Transverse colon (tissue), 4 donors: ENCODE results near the gene KCNMB1. TPM values are rescaled to one million over a fixed set of nuclear protein-coding genes. Genes with fewer than 3 reads are reported as not detected.

Experiments
- DNase-seq: peaks from one replicate; pipeline ENCODE4 v3.0.0-alpha.2; 2019
- H3K27ac ChIP-seq, 4 donors: fragments of 200-600 bp; sonication (generic); 2 replicates each; pipeline ENCODE4 v1.5.1; 2016 to 2018; ENCODE audit warnings: inconsistent platforms in 4 of 4
- H3K27me3 ChIP-seq: fragments of 200-600 bp; sonication (generic); 2 replicates; pipeline ENCODE4 v1.5.1; 2017; ENCODE audit warnings: inconsistent platforms
- H3K36me3 ChIP-seq, 4 donors: fragments of 200-600 bp; sonication (generic); 2 replicates each; pipeline ENCODE4 v1.5.1; 2017 to 2019; ENCODE audit warnings: inconsistent platforms in 4 of 4
- H3K4me1 ChIP-seq, 4 donors: fragments of 200-600 bp; sonication (generic); 2 replicates each; pipeline ENCODE4 v1.5.1; 2017 to 2020; ENCODE audit warnings: inconsistent platforms in 4 of 4
- H3K4me3 ChIP-seq, 4 donors: fragments of 200-600 bp; sonication (generic); 1 replicate in 1 of 4; 2 replicates in 3 of 4; pipeline versions ENCODE4 v1.5.1 to v1.6.1; 2017 to 2019; ENCODE audit warnings: inconsistent platforms in 4 of 4
- H3K9me3 ChIP-seq, 2 donors: fragments of 200-600 bp; sonication (generic); 2 replicates each; pipeline ENCODE4 v1.5.1; 2017 to 2019; ENCODE audit warnings: inconsistent platforms in 2 of 2
- CTCF ChIP-seq, 5 experiments: fragments of 200-600 bp in 3 of 5; fragments of 450-650 bp in 2 of 5; sonication (generic) in 3 of 5; IDR thresholded peaks; 1 replicate in 2 of 5; 2 replicates in 3 of 5; pipeline ENCODE4 v1.5.1; 2016 to 2017; ENCODE audit warnings: antibody characterized with exemption in 5 of 5, inconsistent platforms in 3 of 5, mild to moderate bottlenecking in 2 of 5, moderate library complexity in 1 of 5
- EP300 ChIP-seq: sonication (generic); formaldehyde crosslinking; IDR thresholded peaks from one replicate; pipeline ENCODE4 v1.6.1; 2017; ENCODE audit warnings: antibody characterized with exemption, low read depth
- POLR2A ChIP-seq: fragments of 450-650 bp; IDR thresholded peaks from one replicate; pipeline ENCODE4 v1.6.1; 2016; ENCODE audit warnings: antibody characterized with exemption, mild to moderate bottlenecking, moderate library complexity
- POLR2AphosphoS5 ChIP-seq, 3 donors: sonication (generic); formaldehyde crosslinking; IDR thresholded peaks; one replicate each; pipeline ENCODE4 v1.6.1; 2016; ENCODE audit warnings: antibody characterized with exemption in 3 of 3
- WGBS, 2 donors: methylation state at CpG; one replicate each; pipeline ENCODE4 v1.1.5; 2018; ENCODE audit warnings: low coverage in 1 of 2; 5-methylcytosine and 5-hydroxymethylcytosine counted together
- in situ Hi-C, 4 donors: fragments of 200-750 bp; cut with MboI; loops; one replicate each; pipeline versions ENCODE4 v1.15.0 to v1.15.1; 2017; ENCODE audit warnings: low sequenced_read_pairs in 3 of 4, low pct_ligation_motif_present in 1 of 4, low pct_unique_long_range_greater_than_20kb in 1 of 4
- intact Hi-C: fragments of 100-400 bp; cut with DNase I; formaldehyde crosslinking; loops from one replicate; pipeline ENCODE4 v1.15.1; 2023; ENCODE audit warnings: low total_unique reads
- total RNA-seq, 4 donors: library from RNA; depleted of rRNA; stranded (reverse); fragments of >200 nt; gene quantifications; one replicate each; pipeline ENCODE4 v1.1.0, GENCODE V29; 2016

The KCNMB1 gene
- total RNA-seq, 4 donors from 2014 or later = 6.0 to 17.2 (median 8.0) TPM

DNA sequence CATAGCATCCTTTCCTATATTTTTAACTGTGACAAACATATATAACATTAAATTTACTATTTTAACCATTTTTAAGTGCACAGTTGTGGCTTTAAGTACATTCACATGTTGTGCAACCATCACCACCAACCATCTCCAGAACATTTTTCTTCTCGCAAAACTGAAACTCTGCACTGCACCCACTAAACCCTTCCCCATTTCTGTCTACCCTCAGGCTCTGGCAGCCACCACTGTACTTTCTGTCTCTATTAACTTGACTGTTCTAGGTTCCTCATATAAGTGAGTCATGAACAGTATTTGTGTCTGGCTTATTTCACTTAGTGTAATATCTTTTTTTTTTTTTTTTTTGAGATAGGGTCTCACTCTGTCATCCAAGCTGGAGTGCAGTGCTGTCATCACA, 25.5 kb downstream of the KCNMB1 start:
- peak overlapping the region in 2 of 4 donors; percentile 23 to 29 for H3K27ac ChIP-seq
- peaks cover 0 to 8% (median 0%) of the 10 kb centered on the region in 4 donors for H3K4me1 ChIP-seq
- no peaks in the 10 kb centered on the region for H3K36me3 ChIP-seq
- TF ChIP-seq POLR2A = no peak
- TF ChIP-seq POLR2AphosphoS5 (IDR thresholded peaks at IDR 0.05) = no peak
- TF ChIP-seq CTCF (IDR thresholded peaks at IDR 0.05) = no peak
- TF ChIP-seq EP300 = no peak
- intact Hi-C loops (no loop called here), in situ Hi-C loops (no loop called here)
- H3K4me3 ChIP-seq = no peak overlapping the region
- no peaks in the 10 kb centered on the region for H3K27me3 ChIP-seq
- DNase-seq = no peak
- WGBS, 2 donors = 60 to 88% methylated on average over 1 of the region's 1 CpG
- no peaks in the 10 kb centered on the region for H3K9me3 ChIP-seq

GRCh38 chr5:170362656-170363055, 26.5 kb downstream of the KCNMB1 start:
- Histone ChIP-seq H3K27me3 (no peaks in the 10 kb centered on the region), H3K36me3 (no peaks in the 10 kb centered on the region), H3K27ac (peak overlapping the region; percentile 32 to 55 (median 42)), H3K4me3 (no peak overlapping the region), H3K9me3 (no peaks in the 10 kb centered on the region), H3K4me1 (peaks cover 0 to 17% (median 0%) of the 10 kb centered on the region in 4 donors)
- 92 to 100% methylated on average over 2 to 6 of the region's 6 CpGs for WGBS, 2 donors
- no peak for TF ChIP-seq POLR2AphosphoS5 (IDR thresholded peaks at IDR 0.05)
- TF ChIP-seq CTCF (IDR thresholded peaks at IDR 0.05) = no peak
- no peak for TF ChIP-seq EP300
- TF ChIP-seq POLR2A = no peak
- DNase-seq = no peak
- intact Hi-C loops (no loop called here), in situ Hi-C loops (no loop called here)

DNA sequence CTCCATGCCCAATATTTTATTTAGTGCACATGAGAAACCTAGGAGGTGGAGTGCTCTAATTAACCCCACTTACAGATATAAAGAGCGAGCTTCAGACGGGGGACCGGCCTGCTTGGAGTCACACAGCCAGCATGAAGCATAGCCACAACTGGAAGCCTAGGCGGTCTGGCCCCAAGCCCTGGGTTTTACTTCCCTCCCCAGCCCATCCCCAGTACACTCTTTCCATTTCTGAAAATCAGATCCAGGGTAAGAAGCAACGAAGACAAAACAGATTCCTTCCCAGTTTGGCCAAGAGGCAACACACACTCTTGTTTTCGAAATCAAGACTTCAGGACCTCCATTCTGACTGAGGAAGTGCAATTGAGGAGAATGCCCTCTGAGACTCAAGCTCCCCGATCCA, 27.1 kb downstream of the KCNMB1 start:
- in situ Hi-C loops (no loop called here), intact Hi-C loops (no loop called here)
- TF ChIP-seq EP300 = no peak
- no peak for TF ChIP-seq POLR2AphosphoS5 (IDR thresholded peaks at IDR 0.05)
- TF ChIP-seq POLR2A = no peak
- no peak for TF ChIP-seq CTCF (IDR thresholded peaks at IDR 0.05)
- Histone ChIP-seq H3K4me3 (no peak overlapping the region), H3K36me3 (no peaks in the 10 kb centered on the region), H3K27me3 (no peaks in the 10 kb centered on the region), H3K9me3 (no peaks in the 10 kb centered on the region), H3K27ac (peak overlapping the region; percentile 32 to 55 (median 42)), H3K4me1 (peaks cover 0 to 22% (median 2%) of the 10 kb centered on the region in 4 donors)
- DNase-seq = no peak
- 80% methylated on average over 7 of the region's 7 CpGs; no CpG with 5 or more reads in 1 of the 2 donors for WGBS, 2 donors

DNA sequence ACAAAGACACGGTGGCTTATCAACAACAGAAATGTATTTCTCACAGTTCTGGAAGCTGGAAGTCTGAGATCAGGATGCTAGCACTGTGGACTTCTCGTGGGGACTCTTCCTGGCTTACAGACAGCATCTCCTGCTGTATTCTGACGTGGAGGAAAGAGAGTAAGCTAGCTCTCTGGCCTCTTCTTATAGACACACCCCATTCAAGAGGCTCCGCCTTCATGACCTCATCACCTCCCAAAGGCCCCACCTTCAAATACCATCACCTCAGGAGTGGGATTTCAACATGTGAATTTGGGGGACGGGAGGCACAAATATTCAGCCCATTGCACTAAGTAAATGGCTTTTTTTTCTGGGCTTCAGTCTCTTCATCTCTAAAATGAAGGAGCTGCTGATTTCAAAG, 27.6 kb downstream of the KCNMB1 start:
- peak overlapping the region; percentile 25 to 55 (median 42) for H3K27ac ChIP-seq
- TF ChIP-seq POLR2A (no peak), EP300 (no peak), POLR2AphosphoS5 (IDR thresholded peaks at IDR 0.05) (no peak), CTCF (IDR thresholded peaks at IDR 0.05) (no peak)
- no peaks in the 10 kb centered on the region for H3K9me3 ChIP-seq
- no peak for DNase-seq
- intact Hi-C loops (no loop called here), in situ Hi-C loops (no loop called here)
- no peaks in the 10 kb centered on the region for H3K27me3 ChIP-seq
- H3K4me3 ChIP-seq = no peak overlapping the region
- peaks cover 0 to 23% (median 2%) of the 10 kb centered on the region in 4 donors for H3K4me1 ChIP-seq
- H3K36me3 ChIP-seq = no peaks in the 10 kb centered on the region
- 93% methylated on average over 5 of the region's 5 CpGs; no CpG with 5 or more reads in 1 of the 2 donors for WGBS, 2 donors
